ENCODE measurements around the gene DRC7.

Gene DRC7

GRCh38 chr16:57706717-57707116 is 12.1 kb downstream of the DRC7 start:
- no peaks in the 10 kb centered on the region for H3K79me2 ChIP-seq (ENCODE audit: low read length)
- H3K27me3 ChIP-seq (ENCODE audit: low read depth, low read length), result peaks cover 42% of the 10 kb centered on the region
- no peak for TF ChIP-seq CTCF (IDR thresholded peaks at IDR 0.05; ENCODE audit: low read depth, low read length)
- no peak for TF ChIP-seq EZH2phosphoT487 (IDR thresholded peaks at IDR 0.05; ENCODE audit: low read depth)
- H3K9ac ChIP-seq (ENCODE audit: low read length), result no peak overlapping the region
- no peaks in the 10 kb centered on the region for H4K20me1 ChIP-seq (ENCODE audit: insufficient read depth, low read length)
- H3K4me3 ChIP-seq (ENCODE audit: low read length), result no peak overlapping the region
- H2AFZ ChIP-seq (ENCODE audit: low read depth, low read length), result no peak overlapping the region
- H3K36me3 ChIP-seq (replicated peaks; ENCODE audit: low read depth, low read length), result no peaks in the 10 kb centered on the region
- H3K27ac ChIP-seq (ENCODE audit: low read length), result no peak overlapping the region
- H3K4me2 ChIP-seq (ENCODE audit: low read length), result no peak overlapping the region
- no peaks in the 10 kb centered on the region for H3K9me3 ChIP-seq (ENCODE audit: insufficient read depth, low read length)
- no peaks in the 10 kb centered on the region for H3K4me1 ChIP-seq (ENCODE audit: low read length)

- Histone ChIP-seq H3K9me3 (ENCODE audit: insufficient read depth, low read length) (no peaks in the 10 kb centered on the region), H3K4me3 (ENCODE audit: low read length) (no peak overlapping the region), H4K20me1 (ENCODE audit: insufficient read depth, low read length) (no peaks in the 10 kb centered on the region), H3K4me1 (ENCODE audit: low read length) (no peaks in the 10 kb centered on the region), H3K27ac (ENCODE audit: low read length) (no peak overlapping the region), H3K9ac (ENCODE audit: low read length) (no peak overlapping the region), H3K4me2 (ENCODE audit: low read length) (no peak overlapping the region), H2AFZ (ENCODE audit: low read depth, low read length) (no peak overlapping the region), H3K36me3 (replicated peaks; ENCODE audit: low read depth, low read length) (no peaks in the 10 kb centered on the region), H3K79me2 (ENCODE audit: low read length) (no peaks in the 10 kb centered on the region), H3K27me3 (ENCODE audit: low read depth, low read length) (peaks cover 48% of the 10 kb centered on the region)
- TF ChIP-seq CTCF (IDR thresholded peaks at IDR 0.05; ENCODE audit: low read depth, low read length), result no peak
- TF ChIP-seq EZH2phosphoT487 (IDR thresholded peaks at IDR 0.05; ENCODE audit: low read depth), result no peak
These were observed 12.7 kb downstream of the DRC7 start for GRCh38 chr16:57707331-57707730.

- H3K9ac ChIP-seq (ENCODE audit: low read length), result no peak overlapping the region
- H3K9me3 ChIP-seq (ENCODE audit: insufficient read depth, low read length), result no peaks in the 10 kb centered on the region
- H4K20me1 ChIP-seq (ENCODE audit: insufficient read depth, low read length), result no peaks in the 10 kb centered on the region
- no peak overlapping the region for H3K4me3 ChIP-seq (ENCODE audit: low read length)
- H3K79me2 ChIP-seq (ENCODE audit: low read length), result no peaks in the 10 kb centered on the region
- no peak for TF ChIP-seq EZH2phosphoT487 (IDR thresholded peaks at IDR 0.05; ENCODE audit: low read depth)
- H2AFZ ChIP-seq (ENCODE audit: low read depth, low read length), result no peak overlapping the region
- no peak overlapping the region for H3K4me2 ChIP-seq (ENCODE audit: low read length)
- H3K36me3 ChIP-seq (replicated peaks; ENCODE audit: low read depth, low read length), result no peaks in the 10 kb centered on the region
- no peaks in the 10 kb centered on the region for H3K4me1 ChIP-seq (ENCODE audit: low read length)
- no peak overlapping the region for H3K27ac ChIP-seq (ENCODE audit: low read length)
- peaks cover 56% of the 10 kb centered on the region for H3K27me3 ChIP-seq (ENCODE audit: low read depth, low read length)
These were observed 13.6 kb downstream of the DRC7 start for GRCh38 chr16:57708168-57708567.

- Histone ChIP-seq H3K36me3 (replicated peaks; ENCODE audit: low read depth, low read length) (no peaks in the 10 kb centered on the region), H3K4me3 (ENCODE audit: low read length) (no peak overlapping the region), H3K4me2 (ENCODE audit: low read length) (no peak overlapping the region), H3K79me2 (ENCODE audit: low read length) (no peaks in the 10 kb centered on the region), H3K9ac (ENCODE audit: low read length) (no peak overlapping the region), H2AFZ (ENCODE audit: low read depth, low read length) (no peak overlapping the region), H3K27ac (ENCODE audit: low read length) (no peak overlapping the region), H3K9me3 (ENCODE audit: insufficient read depth, low read length) (no peaks in the 10 kb centered on the region), H3K27me3 (ENCODE audit: low read depth, low read length) (peaks cover 69% of the 10 kb centered on the region), H3K4me1 (ENCODE audit: low read length) (no peaks in the 10 kb centered on the region), H4K20me1 (ENCODE audit: insufficient read depth, low read length) (no peaks in the 10 kb centered on the region)
- TF ChIP-seq CTCF (IDR thresholded peaks at IDR 0.05; ENCODE audit: low read depth, low read length) (no peak), EZH2phosphoT487 (IDR thresholded peaks at IDR 0.05; ENCODE audit: low read depth) (no peak)
These were observed 15.1 kb downstream of the DRC7 start for GRCh38 chr16:57709663-57710062.

GRCh38 chr16:57711346-57711745 is 16.7 kb downstream of the DRC7 start:
- Histone ChIP-seq H3K79me2 (ENCODE audit: low read length) (no peaks in the 10 kb centered on the region), H3K4me3 (ENCODE audit: low read length) (no peak overlapping the region), H2AFZ (ENCODE audit: low read depth, low read length) (no peak overlapping the region), H3K27me3 (ENCODE audit: low read depth, low read length) (peaks cover 73% of the 10 kb centered on the region), H3K9me3 (ENCODE audit: insufficient read depth, low read length) (no peaks in the 10 kb centered on the region), H3K4me1 (ENCODE audit: low read length) (no peaks in the 10 kb centered on the region), H3K4me2 (ENCODE audit: low read length) (no peak overlapping the region), H3K36me3 (replicated peaks; ENCODE audit: low read depth, low read length) (no peaks in the 10 kb centered on the region), H3K9ac (ENCODE audit: low read length) (no peak overlapping the region), H4K20me1 (ENCODE audit: insufficient read depth, low read length) (no peaks in the 10 kb centered on the region), H3K27ac (ENCODE audit: low read length) (no peak overlapping the region)
- no peak for TF ChIP-seq EZH2phosphoT487 (IDR thresholded peaks at IDR 0.05; ENCODE audit: low read depth)
- no peak for TF ChIP-seq CTCF (IDR thresholded peaks at IDR 0.05; ENCODE audit: low read depth, low read length)

Measured in OCI-LY3 (cell line).